ENCODE results near the gene MELK.

- TF ChIP-seq CTCF (IDR thresholded peaks at IDR 0.05) (no peak), POLR2A (IDR thresholded peaks at IDR 0.05) (no peak)
Observed at GRCh38 chr9:36679710-36680109, 107.0 kb downstream of the MELK start.
